GM12865 (cell line): ENCODE measurements around the gene PRKN.

Experiments used
- DNase-seq: peaks from one replicate; pipeline ENCODE4 v3.0.0; 2010; ENCODE audit warnings: low read depth
- H3K4me3 ChIP-seq: 2 replicates; pipeline ENCODE4 v1.5.1; 2011; ENCODE audit warnings: mild to moderate bottlenecking, low read depth, low read length, control low read depth
- TF ChIP-seq, protein P1 (sequence below): IDR thresholded peaks from 2 replicates; pipeline ENCODE4 v1.5.1; 2011; ENCODE audit warnings: low read length, control low read depth, low read depth, inconsistent platforms; ENCODE audit not compliant: insufficient read depth; ENCODE audit errors: missing control alignments

Gene PRKN

DNA sequence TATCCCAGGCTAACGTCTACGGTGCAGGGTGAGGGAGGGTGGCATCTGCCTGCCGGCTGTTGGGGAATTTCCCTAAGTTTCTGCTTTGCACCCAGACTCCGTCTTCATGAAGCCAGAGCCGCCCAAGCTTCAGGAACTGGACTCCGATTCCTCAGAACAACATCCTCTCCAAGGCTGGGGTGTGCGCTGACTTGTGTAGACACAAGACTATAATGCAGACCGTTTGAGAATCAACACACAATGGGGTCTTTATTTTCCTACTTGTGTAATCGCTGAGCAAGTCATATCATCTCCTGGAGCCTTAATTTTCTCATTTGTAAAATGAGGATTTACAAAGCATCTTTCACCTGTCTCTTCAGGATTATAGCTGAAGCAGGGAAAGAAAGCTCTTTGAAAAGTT is 1293.2 kb downstream of the PRKN start:
- TF ChIP-seq, protein P1, sequence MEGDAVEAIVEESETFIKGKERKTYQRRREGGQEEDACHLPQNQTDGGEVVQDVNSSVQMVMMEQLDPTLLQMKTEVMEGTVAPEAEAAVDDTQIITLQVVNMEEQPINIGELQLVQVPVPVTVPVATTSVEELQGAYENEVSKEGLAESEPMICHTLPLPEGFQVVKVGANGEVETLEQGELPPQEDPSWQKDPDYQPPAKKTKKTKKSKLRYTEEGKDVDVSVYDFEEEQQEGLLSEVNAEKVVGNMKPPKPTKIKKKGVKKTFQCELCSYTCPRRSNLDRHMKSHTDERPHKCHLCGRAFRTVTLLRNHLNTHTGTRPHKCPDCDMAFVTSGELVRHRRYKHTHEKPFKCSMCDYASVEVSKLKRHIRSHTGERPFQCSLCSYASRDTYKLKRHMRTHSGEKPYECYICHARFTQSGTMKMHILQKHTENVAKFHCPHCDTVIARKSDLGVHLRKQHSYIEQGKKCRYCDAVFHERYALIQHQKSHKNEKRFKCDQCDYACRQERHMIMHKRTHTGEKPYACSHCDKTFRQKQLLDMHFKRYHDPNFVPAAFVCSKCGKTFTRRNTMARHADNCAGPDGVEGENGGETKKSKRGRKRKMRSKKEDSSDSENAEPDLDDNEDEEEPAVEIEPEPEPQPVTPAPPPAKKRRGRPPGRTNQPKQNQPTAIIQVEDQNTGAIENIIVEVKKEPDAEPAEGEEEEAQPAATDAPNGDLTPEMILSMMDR, result no peak
- no peak overlapping the region for H3K4me3 ChIP-seq
- DNase-seq, result no peak

DNA sequence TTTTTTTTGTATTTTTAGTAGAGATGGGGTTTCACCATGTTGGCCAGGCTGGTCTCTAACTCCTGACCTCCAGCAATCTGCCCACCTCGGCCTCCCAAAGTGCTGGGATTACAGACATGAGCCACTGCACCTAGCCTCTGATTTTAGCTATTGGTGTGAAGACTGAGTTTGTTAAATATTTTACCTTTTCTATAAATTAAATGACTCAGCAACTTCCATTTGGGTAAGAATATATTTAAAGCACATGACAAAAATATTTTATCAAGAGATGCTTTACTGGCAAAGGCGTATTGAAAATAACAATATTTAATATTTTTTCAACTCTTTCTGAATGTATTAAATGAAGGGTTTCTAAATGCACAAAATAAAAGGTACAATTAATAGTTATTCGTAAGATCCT is 1295.0 kb downstream of the PRKN start:
- no peak for DNase-seq
- H3K4me3 ChIP-seq, result no peak overlapping the region
- TF ChIP-seq, protein P1, result no peak

DNA sequence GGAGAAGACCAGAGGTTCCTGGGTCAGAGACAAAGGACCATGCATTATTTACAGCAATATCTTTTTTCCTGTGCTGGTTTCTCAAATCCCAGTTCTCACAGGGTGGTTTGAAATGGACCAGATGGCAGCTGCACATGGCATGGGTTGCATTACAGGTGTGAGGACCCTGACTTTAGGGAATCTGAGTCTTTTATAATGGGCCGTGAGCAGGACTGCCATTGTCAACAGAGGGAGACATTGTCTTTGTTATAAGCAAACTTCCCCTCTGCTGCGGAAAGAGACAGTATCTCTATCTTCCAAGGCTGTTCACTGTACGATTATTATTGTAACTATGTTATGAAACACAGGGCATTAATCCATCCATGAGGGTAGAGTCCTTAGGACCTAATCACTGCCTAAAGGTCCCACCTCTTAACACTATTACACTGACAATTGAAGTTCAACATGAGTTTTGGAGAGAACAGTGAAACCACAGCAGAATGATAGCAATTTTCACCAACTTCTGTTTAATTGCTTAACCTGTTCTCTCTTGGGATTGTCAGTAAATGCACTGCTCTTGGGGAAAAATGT is 1297.6 kb downstream of the PRKN start:
- TF ChIP-seq, protein P1, result peak; percentile 5
- no peak for DNase-seq
- H3K4me3 ChIP-seq, result no peak overlapping the region

DNA sequence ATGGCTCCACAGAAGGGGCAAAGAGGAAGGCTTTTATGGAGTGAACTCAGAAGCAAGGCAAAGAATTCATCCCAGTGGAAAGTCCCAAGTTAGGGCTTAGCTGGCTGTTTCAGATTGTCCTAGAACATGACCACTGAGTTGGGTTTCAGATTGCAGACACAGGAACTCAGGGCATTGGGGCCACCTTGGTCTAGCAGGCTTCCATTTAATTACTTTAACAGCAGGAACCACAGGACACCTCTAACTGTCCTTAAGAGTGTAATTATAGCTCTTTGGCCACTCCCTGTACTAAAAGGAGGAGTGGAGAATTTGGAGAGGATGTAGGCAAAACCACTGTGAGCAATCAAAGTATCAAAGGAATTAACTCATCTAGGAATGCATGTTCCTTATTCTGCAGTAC is 1303.1 kb downstream of the PRKN start:
- TF ChIP-seq, protein P1, result no peak
- DNase-seq, result no peak
- no peak overlapping the region for H3K4me3 ChIP-seq

GRCh38 chr6:161422710-161423680 is 1304.6 kb downstream of the PRKN start:
- TF ChIP-seq, protein P1, result no peak
- H3K4me3 ChIP-seq, result no peak overlapping the region

DNA sequence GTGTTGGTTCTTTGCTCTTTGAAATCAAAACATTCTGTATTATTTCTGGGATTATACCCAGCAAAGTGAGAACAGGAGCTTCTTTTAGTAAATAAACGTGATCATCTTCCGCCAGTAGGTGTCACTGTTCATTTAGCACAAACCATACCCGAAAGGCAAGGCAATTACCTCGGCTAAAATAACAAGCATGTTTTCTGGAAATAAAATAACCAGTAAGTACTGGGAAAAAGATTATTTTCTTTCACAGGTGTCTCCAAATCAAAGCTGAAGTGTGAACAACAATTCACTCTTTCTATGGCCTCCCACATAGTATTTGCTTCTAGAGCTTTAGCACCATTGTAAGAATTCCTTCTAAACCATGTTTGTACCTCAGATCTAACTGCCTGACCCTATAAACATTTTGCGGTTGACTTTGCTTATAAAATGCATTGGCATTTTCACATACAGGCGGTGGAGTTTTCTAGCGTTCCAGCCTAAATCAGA is 1309.1 kb downstream of the PRKN start:
- H3K4me3 ChIP-seq, result no peak overlapping the region
- peak; percentile 76 for DNase-seq
- TF ChIP-seq, protein P1, result peak; percentile 53

More at GRCh38 chr6:161422710-161423680, 1304.6 kb downstream of the PRKN start:
- DNase-seq, result no peak
